GM15510 (cell line): ENCODE measurements around the gene BOLL.

Experiments
- POLR2A ChIP-seq: IDR thresholded peaks from 3 replicates; pipeline ENCODE4 v1.6.1; 2011; ENCODE audit warnings: borderline replicate concordance; ENCODE audit not compliant: insufficient read length; ENCODE audit errors: extremely low read depth

Gene BOLL

DNA sequence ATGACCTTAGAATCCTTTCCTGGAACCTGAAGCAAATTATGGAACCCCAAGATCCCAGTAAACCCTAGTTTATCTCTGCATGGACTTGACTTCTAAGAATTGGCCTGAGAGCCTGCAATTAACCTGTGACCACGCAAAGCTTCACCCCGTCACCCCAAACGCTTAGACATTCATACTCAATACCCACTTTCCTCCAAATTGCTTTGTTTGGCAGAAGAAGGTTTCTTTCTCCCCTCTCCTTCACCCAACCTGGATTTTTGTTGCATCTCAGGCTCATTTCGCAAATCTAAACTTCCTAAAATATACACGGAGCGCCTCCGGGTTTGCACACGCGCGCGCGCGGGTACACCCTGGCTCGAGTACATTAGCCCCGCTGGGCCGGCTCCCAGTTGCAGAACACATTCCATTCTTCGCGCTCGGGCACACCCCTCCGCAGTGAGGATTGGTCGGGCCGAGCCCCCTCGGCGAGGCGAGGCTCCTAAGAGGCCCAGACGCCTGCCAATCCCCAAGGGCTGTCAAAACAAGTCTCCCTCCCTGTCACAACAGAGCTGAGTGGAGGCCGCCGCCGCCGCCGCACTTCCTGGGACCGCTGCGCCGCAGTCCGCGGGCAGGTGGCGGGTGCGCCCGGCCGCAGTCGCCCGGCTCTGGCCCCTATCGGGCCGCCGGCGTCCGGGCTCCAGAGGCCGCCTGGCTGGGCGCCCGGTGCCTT is 19.1 kb upstream of the BOLL start, which contains the start of gene PLCL1:
Gene PLCL1, plus strand, starts transcription at position 545 of the 709 bp plus-strand sequence.
- TF ChIP-seq POLR2A, result no peak

DNA sequence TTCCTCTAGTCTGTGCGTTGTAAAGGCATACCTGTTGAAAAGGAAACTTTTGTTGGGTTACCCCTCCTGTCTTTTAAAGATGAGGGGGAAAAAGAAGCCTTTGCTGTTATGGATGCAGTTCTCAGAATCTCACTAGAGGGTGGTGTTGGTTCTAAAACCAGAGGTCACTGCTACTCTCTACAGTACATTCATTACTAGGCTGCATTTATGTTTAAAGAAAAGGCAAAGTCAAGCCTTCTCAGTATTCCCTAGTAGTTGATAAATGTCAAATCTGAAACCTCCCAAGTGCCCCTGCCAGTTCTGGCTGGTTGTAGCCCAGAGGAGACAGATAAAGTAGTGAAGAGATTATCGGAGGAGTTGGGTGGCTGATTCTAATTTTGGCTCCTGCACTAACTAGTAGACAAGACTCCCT is 17.9 kb upstream of the BOLL start:
- TF ChIP-seq POLR2A, result no peak

DNA sequence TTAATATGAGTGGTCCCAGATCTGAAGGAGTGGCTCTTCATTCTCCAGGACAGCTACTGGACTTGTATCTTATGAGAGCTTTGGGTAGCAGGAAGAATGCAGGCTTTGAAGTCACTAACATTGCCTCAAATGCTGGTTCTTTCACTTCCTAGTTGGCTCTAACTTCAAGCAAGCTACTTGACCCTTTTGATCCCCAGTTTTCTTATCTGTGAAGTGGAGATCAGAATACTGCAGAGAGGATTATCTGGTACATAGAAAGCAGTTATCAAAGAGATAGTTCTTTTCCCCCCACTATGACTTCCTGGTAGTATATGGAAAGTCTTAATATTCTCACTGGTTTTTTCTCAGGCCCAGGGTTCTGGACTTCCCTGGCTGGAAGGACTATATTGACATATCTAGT is 15.9 kb upstream of the BOLL start:
- no peak for TF ChIP-seq POLR2A

DNA sequence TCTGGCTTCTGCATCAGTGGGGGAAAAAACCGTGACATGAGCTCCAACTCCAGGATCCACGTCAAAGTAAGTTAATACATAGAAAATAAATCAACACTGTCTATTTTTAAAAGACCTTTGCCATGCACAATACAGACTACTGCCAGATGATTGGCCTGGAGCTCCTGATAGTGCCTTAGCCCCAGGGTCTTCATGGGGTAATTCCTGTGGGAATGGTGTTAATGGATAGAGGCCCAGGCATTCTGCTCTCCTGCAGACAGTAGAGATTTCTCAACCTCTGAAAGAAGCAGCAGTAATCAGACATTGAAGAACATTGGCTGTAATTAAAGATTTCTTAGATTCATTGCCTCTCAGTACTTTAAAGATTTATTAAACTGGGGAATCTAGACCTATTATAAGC is 15.0 kb upstream of the BOLL start:
- TF ChIP-seq POLR2A, result no peak

DNA sequence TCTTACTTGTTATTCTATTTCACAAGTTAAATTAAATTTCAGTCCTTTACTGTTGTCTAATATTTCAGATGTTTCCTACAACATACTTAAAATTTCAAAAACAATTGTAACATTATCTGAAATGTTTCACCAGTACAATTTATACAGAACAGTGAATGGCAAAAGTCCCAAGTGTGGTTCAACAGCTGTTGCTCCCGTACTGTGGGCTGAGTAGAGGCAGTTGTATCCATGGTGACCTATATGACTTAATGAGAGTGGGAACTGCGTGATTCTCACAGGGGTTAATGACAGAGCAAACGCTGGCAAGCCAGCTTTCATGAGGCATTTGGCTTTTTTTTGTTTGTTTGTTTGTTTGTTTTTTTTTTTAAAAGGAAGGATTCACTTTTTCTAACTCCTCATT is 13.9 kb upstream of the BOLL start:
- no peak for TF ChIP-seq POLR2A

DNA sequence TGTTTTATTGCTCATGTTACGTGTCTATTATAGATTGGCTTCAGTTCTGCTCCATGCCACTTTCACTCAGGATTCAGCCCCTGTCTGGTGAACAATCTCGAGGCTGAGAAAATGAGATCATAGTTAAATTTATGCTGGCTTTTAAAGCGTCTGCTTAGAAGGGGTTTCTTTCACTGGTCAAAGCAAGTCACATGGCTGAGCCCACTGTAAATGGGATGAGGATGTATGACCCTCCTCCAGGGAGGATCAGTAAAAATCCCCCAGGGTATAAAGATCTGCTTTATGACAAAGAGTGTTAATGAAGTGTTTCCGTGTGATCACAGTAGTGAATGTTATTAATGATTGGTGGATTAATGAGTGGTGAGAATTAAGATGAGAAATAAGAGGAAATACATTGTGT is 13.1 kb upstream of the BOLL start:
- no peak for TF ChIP-seq POLR2A

DNA sequence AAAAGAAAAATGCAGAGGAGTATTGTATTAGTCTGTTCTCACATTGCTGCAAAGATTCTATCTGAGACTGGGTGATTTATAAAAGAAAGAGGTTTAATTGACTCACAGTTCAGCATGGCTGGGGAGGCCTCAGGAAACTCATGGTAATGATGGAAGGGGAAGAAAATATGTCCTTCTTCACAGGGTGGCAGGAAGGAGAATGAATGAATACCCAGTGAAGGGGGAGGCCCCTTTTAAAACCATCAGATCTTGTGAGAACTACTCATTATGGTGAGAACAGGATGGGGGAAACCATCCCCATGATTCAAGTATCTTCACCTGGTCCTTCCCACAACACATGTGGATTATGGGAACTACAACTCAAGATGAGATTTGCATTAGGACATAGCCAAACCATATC is 10.2 kb upstream of the BOLL start:
- TF ChIP-seq POLR2A, result no peak

DNA sequence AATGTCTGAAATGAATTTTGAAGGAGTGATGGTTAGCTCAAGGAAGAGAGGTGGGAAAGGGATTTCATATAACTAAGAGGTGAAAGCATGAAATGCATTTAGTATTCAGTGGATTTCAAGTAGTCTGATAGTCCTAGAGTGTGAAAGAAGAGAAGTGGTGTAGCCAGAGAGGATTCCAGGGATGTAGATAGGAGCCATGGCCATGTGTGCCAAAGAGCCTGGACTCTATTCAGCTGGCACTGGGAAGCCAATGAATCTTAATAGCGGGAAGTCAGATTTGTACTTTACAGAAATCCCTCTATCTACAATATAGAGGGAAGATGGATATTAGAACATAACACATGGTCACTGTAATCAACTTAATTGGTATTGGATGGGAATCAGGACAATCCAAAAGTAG is 8.3 kb upstream of the BOLL start:
- no peak for TF ChIP-seq POLR2A

DNA sequence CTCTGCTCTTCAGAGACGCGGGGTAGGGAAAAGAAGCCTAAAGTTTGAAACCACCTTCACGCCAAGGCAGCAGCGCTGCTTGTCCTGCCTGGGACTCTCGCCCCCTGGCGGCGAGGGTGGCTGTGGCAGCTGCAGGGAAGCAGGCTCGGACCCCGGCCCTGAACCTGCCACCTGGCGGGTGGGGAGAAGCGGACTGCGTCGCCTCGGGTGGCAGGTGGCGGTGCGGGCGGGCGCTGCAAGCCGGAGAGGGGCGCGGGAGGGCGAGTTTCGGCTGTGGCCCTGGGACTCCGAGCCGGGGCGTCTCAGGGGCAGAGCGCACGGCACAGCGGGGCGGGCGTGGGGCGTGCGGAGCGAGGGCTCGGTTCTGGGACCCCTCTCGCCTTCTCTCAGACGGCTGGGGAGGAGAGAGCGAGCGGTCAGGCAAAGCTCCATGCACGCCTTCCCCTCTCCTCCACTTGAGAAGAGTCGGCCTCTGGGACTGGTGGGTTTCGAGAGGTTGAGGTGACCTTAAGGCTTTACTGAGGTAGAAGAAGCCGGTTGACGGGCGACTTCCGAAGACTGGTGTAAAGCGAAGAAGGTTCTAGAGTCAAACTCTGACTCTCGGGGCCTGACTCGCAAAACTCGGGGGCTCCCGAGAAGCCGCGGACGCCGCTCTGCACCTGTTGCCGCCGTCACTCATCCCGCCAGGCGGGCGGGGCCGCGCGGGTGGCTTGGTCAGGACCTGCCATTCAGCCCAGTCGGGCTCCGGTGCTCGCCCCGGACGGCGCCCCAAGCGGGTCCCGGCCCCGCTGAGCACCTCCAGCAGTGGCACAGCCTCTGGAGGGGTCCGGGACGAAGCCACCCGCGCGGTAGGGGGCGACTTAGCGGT is 1.1 kb upstream of the BOLL start:
- no peak for TF ChIP-seq POLR2A

DNA sequence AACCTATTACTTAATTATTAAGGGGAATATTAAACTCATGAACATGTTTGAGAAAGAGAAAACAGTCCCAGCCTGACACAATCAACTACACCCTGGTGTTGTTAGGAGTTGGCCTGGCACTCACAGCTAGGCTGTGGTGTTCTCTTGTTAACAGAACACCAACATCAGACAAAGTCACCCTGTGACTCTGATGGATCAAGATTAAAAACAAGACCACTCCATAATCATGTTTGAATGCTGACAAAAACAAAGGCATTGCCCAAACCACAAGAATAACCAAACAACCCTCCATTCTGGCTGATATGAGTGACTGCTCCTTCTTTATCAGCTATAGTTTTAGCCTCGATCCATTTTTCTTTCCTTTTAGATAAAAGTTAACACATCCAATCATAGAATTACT is 3.0 kb downstream of the BOLL start:
- no peak for TF ChIP-seq POLR2A

DNA sequence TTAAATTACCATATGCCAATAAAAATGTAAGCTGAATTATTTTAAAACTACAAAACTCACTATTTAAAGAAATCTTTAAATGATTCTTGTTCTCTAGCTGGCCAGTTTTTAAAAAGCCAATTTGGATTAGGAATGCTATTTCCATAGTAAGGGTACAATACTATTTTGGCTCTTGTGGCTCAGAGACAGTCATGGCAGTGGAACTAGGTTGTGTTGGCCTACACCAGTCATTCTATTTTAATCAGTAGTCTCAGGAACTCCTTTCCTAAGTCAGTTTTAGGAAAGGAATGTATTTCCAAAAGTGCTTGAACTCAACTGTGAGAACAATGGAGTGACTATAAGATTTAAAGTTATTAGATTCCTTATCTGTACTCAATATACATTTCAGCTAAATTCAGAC is 5.9 kb downstream of the BOLL start:
- no peak for TF ChIP-seq POLR2A

DNA sequence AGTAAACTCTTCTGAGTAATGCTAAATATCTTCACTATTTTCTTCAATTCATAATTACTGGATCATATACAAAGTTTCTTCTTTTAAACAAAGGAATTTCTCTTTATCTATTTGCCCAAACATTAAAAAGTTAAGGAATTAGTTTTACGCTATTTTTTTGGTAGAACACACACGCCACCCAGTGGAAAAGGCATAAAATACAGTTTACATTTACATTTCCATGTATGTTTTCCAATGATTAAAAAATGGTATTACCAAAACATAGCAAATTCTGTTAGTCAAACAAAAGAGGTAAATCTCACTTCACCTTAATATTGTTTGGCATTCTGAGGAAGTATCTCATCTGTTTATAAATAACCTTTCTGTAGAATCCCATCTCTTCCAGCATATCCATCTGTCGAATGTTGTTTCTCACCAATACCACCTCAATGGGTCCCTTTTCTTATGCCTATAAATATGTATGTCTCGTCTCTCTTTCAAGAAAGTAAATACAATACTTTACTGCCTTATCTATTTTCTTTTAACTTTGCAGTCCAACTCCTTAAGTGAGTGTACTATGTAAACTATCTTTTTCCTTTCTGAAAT is 7.2 kb downstream of the BOLL start:
- no peak for TF ChIP-seq POLR2A

DNA sequence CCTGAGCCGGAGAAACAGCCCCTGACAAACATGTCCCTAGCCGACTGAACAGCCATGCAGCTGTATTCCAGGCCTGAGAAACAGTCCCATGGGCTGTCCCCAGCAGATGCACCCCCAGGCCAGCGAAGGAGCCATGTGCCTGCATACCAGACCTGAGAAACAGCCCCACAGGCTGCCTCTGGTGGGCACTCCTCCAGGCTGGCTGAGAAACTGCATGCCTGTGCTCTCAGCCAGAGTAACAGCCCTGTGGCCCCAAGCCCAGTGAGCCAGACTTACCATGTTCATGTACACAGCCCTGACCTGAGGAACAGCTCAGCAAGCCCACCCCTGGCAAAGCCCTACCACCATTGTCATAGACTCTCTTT is 24.8 kb downstream of the BOLL start:
- TF ChIP-seq POLR2A, result no peak

DNA sequence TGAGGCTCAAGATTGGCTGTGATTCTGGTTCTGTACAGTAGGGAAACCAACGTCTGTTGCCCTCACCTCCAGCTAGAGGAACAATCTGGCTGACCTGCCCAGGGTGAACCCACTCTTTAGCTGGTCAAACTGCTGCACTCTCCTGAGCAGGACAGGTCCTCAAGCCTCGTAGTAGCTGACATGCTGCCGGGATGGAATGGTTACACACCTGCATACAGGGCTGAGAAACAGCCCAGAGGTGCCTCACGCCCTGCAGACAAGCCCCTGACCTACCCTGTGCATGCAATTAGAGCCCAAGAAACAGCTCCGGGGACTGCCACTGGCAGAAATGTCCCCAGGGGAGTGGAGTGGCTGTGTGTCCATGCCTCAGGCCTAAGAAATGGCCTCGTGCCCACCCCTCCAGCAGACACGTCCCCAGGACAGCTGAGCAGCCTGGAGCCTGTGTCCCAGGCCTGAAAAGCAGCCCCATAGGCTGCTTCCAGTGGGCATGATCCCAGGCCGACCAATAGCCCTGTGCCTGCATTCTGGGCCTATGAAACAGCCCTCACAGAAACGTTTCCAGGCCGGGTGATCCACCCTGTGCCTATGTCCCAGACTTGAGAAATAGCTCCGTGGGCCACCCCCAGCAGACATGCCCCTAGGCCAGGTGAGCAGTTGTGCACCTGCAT is 25.4 kb downstream of the BOLL start:
- no peak for TF ChIP-seq POLR2A

DNA sequence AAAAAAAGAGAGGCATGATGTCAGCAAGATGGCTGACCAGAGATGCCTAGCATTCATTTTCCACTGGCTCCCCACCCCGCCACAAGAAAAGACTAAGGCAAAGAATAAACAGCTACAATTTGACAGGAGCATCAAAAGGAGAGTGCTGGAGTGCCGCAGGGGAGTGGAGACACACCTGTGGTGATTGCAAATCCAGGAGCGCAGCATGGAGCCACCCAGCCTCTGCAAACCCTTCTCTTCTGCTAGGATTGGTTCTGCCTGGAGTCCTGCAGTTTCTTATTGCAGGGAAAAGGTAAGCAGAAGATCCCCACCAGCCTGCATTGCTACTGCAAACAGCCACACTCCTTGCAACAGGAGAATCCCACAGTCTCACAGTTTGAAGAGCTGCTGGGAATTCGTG is 26.1 kb downstream of the BOLL start:
- TF ChIP-seq POLR2A, result no peak
